H1 (cell line): ENCODE results near the gene PDK1. TPM values are rescaled to one million over a fixed set of nuclear protein-coding genes. Genes with fewer than 3 reads are reported as not detected.

Experiments used
- CTBP2 ChIP-seq: IDR thresholded peaks from 2 replicates; pipeline ENCODE4 v1.7.0; 2011; ENCODE audit warnings: borderline replicate concordance, mild to moderate bottlenecking, moderate library complexity, mixed read lengths, low read length; ENCODE audit not compliant: insufficient read depth, insufficient read length
- POLR2A ChIP-seq, 2 experiments: IDR thresholded peaks; 1 replicate in 1 of 2; 2 replicates in 1 of 2; pipeline ENCODE4 v1.6.1; 2011; ENCODE audit warnings: low read depth in 2 of 2, low read length in 2 of 2, mild to moderate bottlenecking in 2 of 2; ENCODE audit errors: control extremely low read depth in 1 of 2
- POU5F1 ChIP-seq: IDR thresholded peaks from 2 replicates; pipeline ENCODE4 v1.6.1; 2011; ENCODE audit warnings: low read depth, mild to moderate bottlenecking, low read length, moderate library complexity
- RBBP5 ChIP-seq: IDR thresholded peaks from 2 replicates; pipeline ENCODE4 v1.7.1; 2012; ENCODE audit warnings: low read depth, mild to moderate bottlenecking, inconsistent platforms, low read length, moderate library complexity, borderline replicate concordance
- RNF2 ChIP-seq: fragments of 200-900, 300-1000 bp; sonication (generic); IDR thresholded peaks from 2 replicates; pipeline ENCODE4 v1.7.1; 2016; ENCODE audit warnings: borderline replicate concordance, low read depth, mild to moderate bottlenecking, antibody characterized with exemption, low read length; ENCODE audit not compliant: poor library complexity, severe bottlenecking; ENCODE audit errors: missing control alignments
- SIX5 ChIP-seq: IDR thresholded peaks from 2 replicates; pipeline ENCODE4 v1.6.1; 2011; ENCODE audit warnings: mild to moderate bottlenecking, low read depth, low read length
- polyA plus RNA-seq, 7 experiments: library from polyadenylated mRNA; depleted of rRNA in 3 of 7; stranded (reverse) in 5 of 7; unstranded in 2 of 7; fragments of >200 nt in 5 of 7; fragments of 200-250 nt in 2 of 7; gene quantifications; 1 replicate in 5 of 7; 2 replicates in 1 of 7; 4 replicates in 1 of 7; pipeline versions ENCODE4 v1.2.1 to v1.2.3, GENCODE V29; 2011 to 2013; ENCODE audit warnings: missing spikeins in 2 of 7, mixed read lengths in 2 of 7
- total RNA-seq: library from RNA; stranded (reverse); fragmentation: NEBNext Ultra II Directional; extraction: Animal tissue kit (Norgen Biotek cat#: 25700); gene quantifications from 2 replicates; pipeline ENCODE4 v1.2.1, GENCODE V29; 2021

PDK1 gene
- total and polyA plus RNA-seq, 2 of the 8 experiments (the other 6 are each of a cell fraction or from before 2014, with no cell fraction given), result 18.2 to 21.9 TPM

DNA sequence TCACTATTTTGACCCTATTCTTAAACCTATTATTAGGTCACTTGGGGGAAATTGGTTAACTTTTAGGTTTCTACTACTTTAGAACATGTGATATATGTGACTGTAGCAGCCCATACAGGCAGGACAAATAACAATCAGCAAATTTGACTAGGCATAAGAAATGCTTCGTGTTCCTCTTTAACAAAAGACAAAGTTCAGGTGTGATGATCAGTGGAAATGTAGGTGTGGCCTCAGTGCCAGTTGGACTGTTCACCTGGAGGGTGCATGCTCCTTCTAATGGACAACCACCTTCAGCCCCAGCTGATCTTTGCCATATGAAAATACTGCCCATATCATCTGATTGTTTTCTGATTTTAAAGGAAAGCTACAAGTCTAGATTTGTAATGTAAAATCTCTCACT lies 6.4 kb downstream of the PDK1 start (continued):
- no peak for TF ChIP-seq RNF2
- no peak for TF ChIP-seq SIX5
- TF ChIP-seq CTBP2, result no peak
- no peak for TF ChIP-seq POLR2A (IDR thresholded peaks at IDR 0.05; ENCODE audit: control extremely low read depth in 1 of 2, low read depth in 2 of 2, low read length in 2 of 2)
- no peak for TF ChIP-seq POU5F1
- no peak for TF ChIP-seq RBBP5
